Liver (tissue), 9 donors: ENCODE data around the gene P2RX3. TPM values are rescaled to one million over a fixed set of nuclear protein-coding genes. Genes with fewer than 3 reads are reported as not detected.

Source experiments
- DNase-seq: peaks from one replicate; pipeline ENCODE4 v3.0.0-alpha.2; 2017; ENCODE audit warnings: low spot score
- H3K27ac ChIP-seq, 2 donors: one replicate each; pipeline ENCODE4 v1.7.0; 2013; ENCODE audit warnings: inconsistent platforms in 2 of 2, low read length in 2 of 2, control low read depth in 1 of 2, low read depth in 1 of 2, mild to moderate bottlenecking in 1 of 2
- H3K27me3 ChIP-seq, 4 donors: one replicate each; pipeline versions ENCODE4 v1.6.1 to v1.7.0; 2013; ENCODE audit warnings: low read length in 3 of 4, inconsistent platforms in 1 of 4, mild to moderate bottlenecking in 1 of 4, moderate library complexity in 1 of 4; ENCODE audit not compliant: control insufficient read depth in 4 of 4, insufficient read depth in 4 of 4
- H3K36me3 ChIP-seq, 4 donors: one replicate each; pipeline versions ENCODE4 v1.6.1 to v1.7.0; 2013; ENCODE audit warnings: low read length in 3 of 4, mild to moderate bottlenecking in 3 of 4, low read depth in 1 of 4, moderate library complexity in 1 of 4; ENCODE audit not compliant: control insufficient read depth in 4 of 4, insufficient read depth in 3 of 4
- H3K4me1 ChIP-seq, 4 donors: one replicate each; pipeline versions ENCODE4 v1.6.1 to v1.7.0; 2013; ENCODE audit warnings: low read length in 3 of 4, mild to moderate bottlenecking in 3 of 4, moderate library complexity in 1 of 4; ENCODE audit not compliant: control insufficient read depth in 4 of 4, insufficient read depth in 4 of 4
- H3K4me3 ChIP-seq, 3 donors: one replicate each; pipeline versions ENCODE4 v1.6.1 to v1.7.0; 2013; ENCODE audit warnings: low read length in 3 of 3, control low read depth in 1 of 3, low read depth in 1 of 3, mild to moderate bottlenecking in 1 of 3
- H3K9ac ChIP-seq, 2 donors: one replicate each; pipeline ENCODE4 v1.7.0; 2013; ENCODE audit warnings: low read length in 2 of 2, mild to moderate bottlenecking in 2 of 2, moderate library complexity in 2 of 2, control low read depth in 1 of 2, low read depth in 1 of 2
- H3K9me3 ChIP-seq, 4 donors: one replicate each; pipeline versions ENCODE4 v1.6.1 to v1.7.0; 2013; ENCODE audit warnings: low read length in 3 of 4; ENCODE audit not compliant: control insufficient read depth in 4 of 4
- EGR1 ChIP-seq, 2 donors: IDR thresholded peaks; 2 replicates each; pipeline ENCODE4 v1.6.1; 2016 to 2018; ENCODE audit warnings: antibody characterized with exemption in 2 of 2, low read depth in 2 of 2
- FOXA1 ChIP-seq: IDR thresholded peaks from 2 replicates; pipeline ENCODE4 v1.6.1; 2016; ENCODE audit warnings: antibody characterized with exemption
- FOXA2 ChIP-seq: IDR thresholded peaks from 2 replicates; pipeline ENCODE4 v1.6.1; 2016; ENCODE audit warnings: antibody characterized with exemption
- GABPA ChIP-seq, 2 donors: IDR thresholded peaks in 1 of 2; conservative IDR thresholded peaks in 1 of 2; 2 replicates each; pipeline ENCODE4 v1.6.1; 2016; ENCODE audit warnings: antibody characterized with exemption in 2 of 2, mild to moderate bottlenecking in 1 of 2, moderate library complexity in 1 of 2
- HNF4G ChIP-seq: IDR thresholded peaks from 2 replicates; pipeline ENCODE4 v1.6.1; 2016; ENCODE audit warnings: antibody characterized with exemption
- JUND ChIP-seq, 2 donors: IDR thresholded peaks; 2 replicates each; pipeline ENCODE4 v1.6.1; 2016; ENCODE audit warnings: antibody characterized with exemption in 2 of 2
- NR2F2 ChIP-seq: IDR thresholded peaks from 2 replicates; pipeline ENCODE4 v1.6.1; 2016; ENCODE audit warnings: antibody characterized with exemption
- RAD21 ChIP-seq, 2 donors: IDR thresholded peaks; 2 replicates each; pipeline ENCODE4 v1.6.1; 2016; ENCODE audit warnings: antibody characterized with exemption in 2 of 2, mild to moderate bottlenecking in 2 of 2
- SP1 ChIP-seq: IDR thresholded peaks from 2 replicates; pipeline ENCODE4 v1.6.1; 2018; ENCODE audit warnings: antibody characterized with exemption, mild to moderate bottlenecking
- TAF1 ChIP-seq: conservative IDR thresholded peaks from 2 replicates; pipeline ENCODE4 v1.6.1; 2016; ENCODE audit warnings: antibody characterized with exemption, mild to moderate bottlenecking
- YY1 ChIP-seq: IDR thresholded peaks from 2 replicates; pipeline ENCODE4 v1.6.1; 2016; ENCODE audit warnings: antibody characterized with exemption, mild to moderate bottlenecking
- WGBS: extraction: QIAGEN DNeasy Blood & Tissue Kit; methylation state at CpG from one replicate; pipeline ENCODE4 v1.1.7; 2013; 5-methylcytosine and 5-hydroxymethylcytosine counted together
- polyA plus RNA-seq, 2 donors: library from polyadenylated mRNA; stranded (reverse) in 1 of 2; unstranded in 1 of 2; fragments of 200-250 nt in 1 of 2; fragments of >200 nt in 1 of 2; fragmentation: Nextera tagmentation in 1 of 2; extraction: Ambion mirVana in 1 of 2; gene quantifications; one replicate each; pipeline versions ENCODE4 v1.2.1 to v1.2.3, GENCODE V29; 2013 to 2015
- total RNA-seq, 2 donors: library from RNA; depleted of rRNA; stranded (reverse); fragments of >200 nt; gene quantifications; one replicate each; pipeline ENCODE4 v1.2.3, GENCODE V29; 2014
- TF ChIP-seq, protein P1 (sequence below): IDR thresholded peaks from 2 replicates; pipeline ENCODE4 v1.6.1; 2016; ENCODE audit warnings: antibody characterized with exemption
- TF ChIP-seq, protein P2 (sequence below): fragments of 150-350 bp; IDR thresholded peaks from 2 replicates; pipeline ENCODE4 v1.5.1; 2017; ENCODE audit warnings: improper control_type of control experiment, low read depth, low read length; ENCODE audit not compliant: missing input control
- TF ChIP-seq, protein P3 (sequence below): IDR thresholded peaks from 2 replicates; pipeline ENCODE4 v1.6.1; 2016; ENCODE audit warnings: antibody characterized with exemption
- TF ChIP-seq, protein P4 (sequence below): IDR thresholded peaks from 2 replicates; pipeline ENCODE4 v1.6.1; 2016; ENCODE audit warnings: antibody characterized with exemption, mild to moderate bottlenecking
- TF ChIP-seq, protein P5 (sequence below): IDR thresholded peaks from 2 replicates; pipeline ENCODE4 v1.6.1; 2016; ENCODE audit warnings: antibody characterized with exemption
- donor health status: healthy.
- donor health status: healthy.
- donor health status: healthy.
- donor health status: healthy.
- donor health status: healthy.

P2RX3 gene
- total and polyA plus RNA-seq, 4 donors, result 0.18 to 0.33 (median 0.23) TPM

DNA sequence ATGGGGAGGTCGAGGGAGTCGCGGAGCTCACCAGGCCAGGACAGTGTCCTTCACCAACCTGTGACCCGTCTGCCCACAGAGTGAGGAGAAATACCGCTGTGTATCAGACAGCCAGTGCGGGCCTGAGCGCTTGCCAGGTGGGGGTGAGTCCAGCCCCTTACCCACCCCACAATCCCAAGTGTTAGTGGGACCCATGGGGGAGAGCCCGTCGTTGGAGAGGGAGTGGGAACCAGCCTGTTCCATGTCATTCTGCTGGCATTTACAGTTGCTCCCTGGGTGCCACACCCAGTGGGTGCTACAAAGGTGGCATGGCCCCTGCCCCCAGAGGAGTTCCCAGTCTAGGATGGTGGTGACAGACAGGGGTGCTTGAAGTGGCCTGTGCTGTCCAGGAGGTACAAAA, 9.2 kb downstream of the P2RX3 start:
- 93% methylated on average over 9 of the region's 9 CpGs for WGBS
- Histone ChIP-seq H3K9me3 (peaks cover 0 to 2% (median 0%) of the 10 kb centered on the region in 4 donors), H3K4me3 (no peak overlapping the region), H3K4me1 (peaks cover 0 to 11% (median 5%) of the 10 kb centered on the region in 4 donors), H3K9ac (no peak overlapping the region), H3K27me3 (no peaks in the 10 kb centered on the region), H3K27ac (no peak overlapping the region), H3K36me3 (no peaks in the 10 kb centered on the region)
- TF ChIP-seq EGR1 (IDR thresholded peaks at IDR 0.05; ENCODE audit: low read depth in 2 of 2) (no peak), HNF4G (no peak), FOXA2 (no peak), RAD21 (IDR thresholded peaks at IDR 0.05) (no peak), GABPA (IDR thresholded peaks at IDR 0.05 in 1 of 2, conservative IDR thresholded peaks at IDR 0.05 in 1 of 2) (no peak), SP1 (no peak), YY1 (no peak)
- TF ChIP-seq, protein P1, sequence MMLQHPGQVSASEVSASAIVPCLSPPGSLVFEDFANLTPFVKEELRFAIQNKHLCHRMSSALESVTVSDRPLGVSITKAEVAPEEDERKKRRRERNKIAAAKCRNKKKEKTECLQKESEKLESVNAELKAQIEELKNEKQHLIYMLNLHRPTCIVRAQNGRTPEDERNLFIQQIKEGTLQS, result no peak
- TF ChIP-seq, protein P2, sequence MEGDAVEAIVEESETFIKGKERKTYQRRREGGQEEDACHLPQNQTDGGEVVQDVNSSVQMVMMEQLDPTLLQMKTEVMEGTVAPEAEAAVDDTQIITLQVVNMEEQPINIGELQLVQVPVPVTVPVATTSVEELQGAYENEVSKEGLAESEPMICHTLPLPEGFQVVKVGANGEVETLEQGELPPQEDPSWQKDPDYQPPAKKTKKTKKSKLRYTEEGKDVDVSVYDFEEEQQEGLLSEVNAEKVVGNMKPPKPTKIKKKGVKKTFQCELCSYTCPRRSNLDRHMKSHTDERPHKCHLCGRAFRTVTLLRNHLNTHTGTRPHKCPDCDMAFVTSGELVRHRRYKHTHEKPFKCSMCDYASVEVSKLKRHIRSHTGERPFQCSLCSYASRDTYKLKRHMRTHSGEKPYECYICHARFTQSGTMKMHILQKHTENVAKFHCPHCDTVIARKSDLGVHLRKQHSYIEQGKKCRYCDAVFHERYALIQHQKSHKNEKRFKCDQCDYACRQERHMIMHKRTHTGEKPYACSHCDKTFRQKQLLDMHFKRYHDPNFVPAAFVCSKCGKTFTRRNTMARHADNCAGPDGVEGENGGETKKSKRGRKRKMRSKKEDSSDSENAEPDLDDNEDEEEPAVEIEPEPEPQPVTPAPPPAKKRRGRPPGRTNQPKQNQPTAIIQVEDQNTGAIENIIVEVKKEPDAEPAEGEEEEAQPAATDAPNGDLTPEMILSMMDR, result no peak
- TF ChIP-seq, protein P3, sequence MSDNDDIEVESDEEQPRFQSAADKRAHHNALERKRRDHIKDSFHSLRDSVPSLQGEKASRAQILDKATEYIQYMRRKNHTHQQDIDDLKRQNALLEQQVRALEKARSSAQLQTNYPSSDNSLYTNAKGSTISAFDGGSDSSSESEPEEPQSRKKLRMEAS, result no peak
- DNase-seq, result no peak

DNA sequence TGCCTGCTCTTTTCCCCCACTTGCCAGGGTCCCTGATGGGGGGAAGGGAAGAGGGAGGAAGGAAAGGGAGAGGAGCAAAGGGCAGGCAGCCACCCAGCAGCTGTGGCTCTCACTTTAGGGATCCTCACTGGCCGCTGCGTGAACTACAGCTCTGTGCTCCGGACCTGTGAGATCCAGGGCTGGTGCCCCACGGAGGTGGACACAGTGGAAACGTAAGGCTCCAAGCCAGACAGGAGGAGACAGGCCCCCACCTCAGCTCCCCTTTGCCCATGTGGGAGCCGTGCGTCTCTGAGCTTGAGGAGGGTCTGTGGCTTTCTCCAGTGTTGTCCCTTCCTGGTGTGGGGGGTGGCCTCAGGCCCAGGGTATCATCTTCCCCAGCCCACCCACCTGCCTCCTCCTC, 9.9 kb downstream of the P2RX3 start:
- 93% methylated on average over 7 of the region's 7 CpGs for WGBS
- TF ChIP-seq GABPA (IDR thresholded peaks at IDR 0.05 in 1 of 2, conservative IDR thresholded peaks at IDR 0.05 in 1 of 2) (no peak), SP1 (no peak), NR2F2 (no peak), YY1 (no peak), RAD21 (IDR thresholded peaks at IDR 0.05) (no peak), JUND (IDR thresholded peaks at IDR 0.05) (no peak), FOXA1 (no peak), HNF4G (no peak), TAF1 (no peak), FOXA2 (no peak), EGR1 (IDR thresholded peaks at IDR 0.05; ENCODE audit: low read depth in 2 of 2) (no peak)
- TF ChIP-seq, protein P4, sequence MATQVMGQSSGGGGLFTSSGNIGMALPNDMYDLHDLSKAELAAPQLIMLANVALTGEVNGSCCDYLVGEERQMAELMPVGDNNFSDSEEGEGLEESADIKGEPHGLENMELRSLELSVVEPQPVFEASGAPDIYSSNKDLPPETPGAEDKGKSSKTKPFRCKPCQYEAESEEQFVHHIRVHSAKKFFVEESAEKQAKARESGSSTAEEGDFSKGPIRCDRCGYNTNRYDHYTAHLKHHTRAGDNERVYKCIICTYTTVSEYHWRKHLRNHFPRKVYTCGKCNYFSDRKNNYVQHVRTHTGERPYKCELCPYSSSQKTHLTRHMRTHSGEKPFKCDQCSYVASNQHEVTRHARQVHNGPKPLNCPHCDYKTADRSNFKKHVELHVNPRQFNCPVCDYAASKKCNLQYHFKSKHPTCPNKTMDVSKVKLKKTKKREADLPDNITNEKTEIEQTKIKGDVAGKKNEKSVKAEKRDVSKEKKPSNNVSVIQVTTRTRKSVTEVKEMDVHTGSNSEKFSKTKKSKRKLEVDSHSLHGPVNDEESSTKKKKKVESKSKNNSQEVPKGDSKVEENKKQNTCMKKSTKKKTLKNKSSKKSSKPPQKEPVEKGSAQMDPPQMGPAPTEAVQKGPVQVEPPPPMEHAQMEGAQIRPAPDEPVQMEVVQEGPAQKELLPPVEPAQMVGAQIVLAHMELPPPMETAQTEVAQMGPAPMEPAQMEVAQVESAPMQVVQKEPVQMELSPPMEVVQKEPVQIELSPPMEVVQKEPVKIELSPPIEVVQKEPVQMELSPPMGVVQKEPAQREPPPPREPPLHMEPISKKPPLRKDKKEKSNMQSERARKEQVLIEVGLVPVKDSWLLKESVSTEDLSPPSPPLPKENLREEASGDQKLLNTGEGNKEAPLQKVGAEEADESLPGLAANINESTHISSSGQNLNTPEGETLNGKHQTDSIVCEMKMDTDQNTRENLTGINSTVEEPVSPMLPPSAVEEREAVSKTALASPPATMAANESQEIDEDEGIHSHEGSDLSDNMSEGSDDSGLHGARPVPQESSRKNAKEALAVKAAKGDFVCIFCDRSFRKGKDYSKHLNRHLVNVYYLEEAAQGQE, result no peak
- TF ChIP-seq, protein P5, sequence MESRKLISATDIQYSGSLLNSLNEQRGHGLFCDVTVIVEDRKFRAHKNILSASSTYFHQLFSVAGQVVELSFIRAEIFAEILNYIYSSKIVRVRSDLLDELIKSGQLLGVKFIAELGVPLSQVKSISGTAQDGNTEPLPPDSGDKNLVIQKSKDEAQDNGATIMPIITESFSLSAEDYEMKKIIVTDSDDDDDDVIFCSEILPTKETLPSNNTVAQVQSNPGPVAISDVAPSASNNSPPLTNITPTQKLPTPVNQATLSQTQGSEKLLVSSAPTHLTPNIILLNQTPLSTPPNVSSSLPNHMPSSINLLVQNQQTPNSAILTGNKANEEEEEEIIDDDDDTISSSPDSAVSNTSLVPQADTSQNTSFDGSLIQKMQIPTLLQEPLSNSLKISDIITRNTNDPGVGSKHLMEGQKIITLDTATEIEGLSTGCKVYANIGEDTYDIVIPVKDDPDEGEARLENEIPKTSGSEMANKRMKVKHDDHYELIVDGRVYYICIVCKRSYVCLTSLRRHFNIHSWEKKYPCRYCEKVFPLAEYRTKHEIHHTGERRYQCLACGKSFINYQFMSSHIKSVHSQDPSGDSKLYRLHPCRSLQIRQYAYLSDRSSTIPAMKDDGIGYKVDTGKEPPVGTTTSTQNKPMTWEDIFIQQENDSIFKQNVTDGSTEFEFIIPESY, result no peak
- TF ChIP-seq, protein P1, result no peak
- H3K9me3 ChIP-seq, result peaks cover 0 to 2% (median 0%) of the 10 kb centered on the region in 4 donors
- peaks cover 0 to 11% (median 5%) of the 10 kb centered on the region in 4 donors for H3K4me1 ChIP-seq
- no peaks in the 10 kb centered on the region for H3K27me3 ChIP-seq
- no peak overlapping the region for H3K9ac ChIP-seq
- no peak for DNase-seq
- H3K27ac ChIP-seq, result no peak overlapping the region
- H3K4me3 ChIP-seq, result no peak overlapping the region
- no peaks in the 10 kb centered on the region for H3K36me3 ChIP-seq
